Adipocyte (in vitro differentiated cells): Measurements from ENCODE around the gene PPP2R3C.
A peak's percentile ranks its signal among the peaks of the same experiment; 100 is the strongest.
"Not testable (repeated sequence)": the region's sequence is repeated elsewhere in the genome, so short reads cannot be mapped to it uniquely, and the experiment has no call there.

Experiments
- DNase-seq: peaks from one replicate; pipeline ENCODE4 v3.0.0-alpha.2; 2015; ENCODE audit warnings: low read depth
- H3K27me3 ChIP-seq: replicated peaks from 2 replicates; pipeline ENCODE4 v1.7.0; 2013; ENCODE audit warnings: mild to moderate bottlenecking, low read length, moderate library complexity; ENCODE audit not compliant: control insufficient read depth, insufficient read depth
- H3K36me3 ChIP-seq: 2 replicates; pipeline ENCODE4 v1.7.0; 2013; ENCODE audit warnings: low read length, mild to moderate bottlenecking, moderate library complexity; ENCODE audit not compliant: control insufficient read depth, insufficient read depth, severe bottlenecking
- H3K4me1 ChIP-seq: 2 replicates; pipeline ENCODE4 v1.7.0; 2013; ENCODE audit warnings: mild to moderate bottlenecking, low read length, moderate library complexity; ENCODE audit not compliant: control insufficient read depth, insufficient read depth
- H3K4me3 ChIP-seq: 2 replicates; pipeline ENCODE4 v1.7.0; 2013; ENCODE audit warnings: mild to moderate bottlenecking, low read length, moderate library complexity
- H3K9ac ChIP-seq: 2 replicates; pipeline ENCODE4 v1.7.0; 2013; ENCODE audit warnings: mild to moderate bottlenecking, low read length, moderate library complexity
- H3K9me3 ChIP-seq: 2 replicates; pipeline ENCODE4 v1.7.0; 2013; ENCODE audit warnings: mild to moderate bottlenecking, low read length, moderate library complexity; ENCODE audit not compliant: control insufficient read depth

PPP2R3C gene

DNA sequence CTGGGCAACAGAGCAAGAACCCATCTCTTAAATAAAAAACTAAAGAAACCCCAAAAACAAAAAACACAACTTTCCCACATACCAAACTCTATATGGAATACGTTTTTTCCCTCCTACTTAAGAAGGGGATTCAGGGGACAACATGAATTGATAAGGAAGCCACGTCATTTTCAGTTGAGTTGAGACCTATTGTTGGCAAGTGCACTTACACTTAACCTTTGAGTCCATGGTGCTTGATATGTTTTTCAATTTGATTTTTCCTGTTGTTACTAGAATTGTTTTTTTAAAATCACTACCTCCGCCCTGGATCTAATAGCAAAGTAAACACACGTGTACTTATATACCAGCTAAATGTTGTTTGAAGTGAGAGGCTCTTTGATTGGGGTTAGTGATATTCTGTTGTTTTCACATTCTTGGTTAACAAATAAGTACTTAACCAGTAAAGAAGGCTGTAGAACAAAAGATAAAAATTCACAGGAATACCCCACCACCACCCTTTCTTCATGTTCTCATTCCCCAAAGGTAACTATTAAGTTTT is 73.7 kb downstream of the PPP2R3C start:
- no peak for DNase-seq
- no peak overlapping the region for H3K9ac ChIP-seq
- H3K36me3 ChIP-seq = peaks cover 5% of the 10 kb centered on the region
- peak overlapping the region; percentile 96 for H3K4me3 ChIP-seq
- no peaks in the 10 kb centered on the region for H3K9me3 ChIP-seq
- peaks cover 31% of the 10 kb centered on the region for H3K4me1 ChIP-seq
- no peaks in the 10 kb centered on the region for H3K27me3 ChIP-seq

DNA sequence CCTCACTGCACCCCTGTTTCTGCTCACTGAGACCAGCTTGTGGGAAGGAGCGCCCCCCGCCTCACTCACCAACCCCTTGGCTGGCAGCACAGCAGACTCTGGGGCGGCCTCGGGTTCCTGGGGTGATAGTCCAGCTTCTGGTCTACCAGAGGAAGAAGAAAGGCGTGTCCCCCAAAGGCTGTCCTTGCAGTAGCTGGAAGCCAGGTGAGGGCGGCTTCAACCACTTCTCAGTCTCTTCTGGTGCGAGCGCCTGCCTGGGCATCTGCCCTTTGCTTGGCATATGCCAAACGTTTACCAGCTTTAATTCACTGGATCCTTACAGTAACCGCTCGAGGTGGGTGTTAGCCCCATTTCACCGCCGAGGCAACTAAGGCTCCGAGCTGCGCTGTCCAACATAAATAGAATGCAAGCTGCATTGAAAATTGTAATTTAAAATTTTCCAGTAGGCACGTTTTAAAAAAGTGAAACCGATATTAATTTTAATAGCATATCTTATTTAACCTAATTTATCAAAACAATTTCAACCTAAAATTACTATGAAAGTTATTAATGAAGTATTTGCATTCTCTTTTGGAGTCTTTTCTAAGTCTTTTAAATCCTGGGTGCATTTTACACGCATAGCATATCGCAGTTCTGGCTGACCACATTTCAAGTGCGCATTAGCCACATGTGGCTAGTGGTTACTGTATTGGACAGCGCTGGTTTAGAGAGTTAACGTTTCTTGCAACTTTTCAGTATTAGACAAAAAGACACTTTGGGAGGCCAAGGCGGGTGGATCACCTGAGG is 74.8 kb downstream of the PPP2R3C start:
- no peaks in the 10 kb centered on the region for H3K9me3 ChIP-seq
- no peaks in the 10 kb centered on the region for H3K36me3 ChIP-seq
- H3K4me3 ChIP-seq = peak overlapping the region; percentile 96
- no peak for DNase-seq
- H3K9ac ChIP-seq = peak overlapping the region; percentile 92
- peaks cover 31% of the 10 kb centered on the region for H3K4me1 ChIP-seq
- no peaks in the 10 kb centered on the region for H3K27me3 ChIP-seq

DNA sequence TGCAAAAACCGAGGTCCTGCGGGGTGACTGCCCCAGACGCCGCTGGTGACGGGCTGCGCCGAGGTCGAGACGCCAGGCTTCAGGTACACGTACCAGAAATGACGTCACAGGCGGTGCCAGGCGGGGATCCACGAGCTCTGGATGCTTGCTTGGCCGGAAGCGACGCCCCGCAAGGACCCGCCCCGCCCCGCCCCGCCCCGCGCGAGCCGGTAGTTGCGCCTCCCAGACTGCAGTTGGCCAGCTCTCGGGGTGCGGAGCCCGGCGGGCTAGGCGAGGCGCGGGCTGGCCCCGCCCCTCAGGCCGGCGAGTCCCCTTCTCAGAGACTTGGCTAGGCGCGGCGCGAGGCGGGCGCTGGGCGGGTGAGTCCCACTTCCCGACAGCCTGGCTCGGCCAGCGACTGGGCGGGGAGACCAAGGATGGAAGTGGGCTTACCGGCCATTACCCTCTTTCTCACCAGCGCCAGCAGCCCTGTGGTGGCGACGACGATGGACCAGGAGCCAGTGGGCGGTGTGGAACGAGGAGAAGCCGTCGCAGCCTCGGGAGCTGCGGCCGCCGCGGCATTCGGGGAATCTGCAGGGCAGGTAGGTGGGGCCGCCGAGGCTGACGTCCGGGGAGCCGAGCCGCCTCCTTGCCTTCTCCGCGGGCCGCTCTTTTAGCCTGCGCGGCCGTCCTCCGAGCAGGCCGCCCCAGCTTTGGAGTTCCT is 75.6 kb downstream of the PPP2R3C start, which contains the start of gene FAM177A1:
Gene FAM177A1, plus strand, starts transcription at position 225 of the 703 bp plus-strand sequence. Its CDS starts 192 bp downstream, at position 417.
- H3K27me3 ChIP-seq = no peaks in the 10 kb centered on the region
- H3K4me1 ChIP-seq = peaks cover 29% of the 10 kb centered on the region
- DNase-seq = peak; percentile 98
- H3K9ac ChIP-seq = peak within 1 kb of the TSS; percentile 93
- H3K9me3 ChIP-seq = no peaks in the 10 kb centered on the region
- H3K4me3 ChIP-seq = peak within 1 kb of the TSS; percentile 96
- H3K36me3 ChIP-seq = no peaks in the 10 kb centered on the region

DNA sequence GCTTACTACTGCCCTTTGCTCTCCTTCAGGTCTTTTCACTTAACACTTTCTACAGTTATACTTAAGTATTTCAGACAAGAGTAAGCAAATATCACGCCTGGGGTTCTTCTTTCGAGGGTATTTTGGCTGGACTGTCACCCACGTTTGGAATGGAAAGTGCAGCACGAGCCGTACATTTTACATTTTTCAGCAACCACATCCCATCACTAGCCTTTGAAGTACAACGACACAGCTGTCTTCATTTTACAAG is 76.1 kb downstream of the PPP2R3C start:
- Histone ChIP-seq H3K9me3 (no peaks in the 10 kb centered on the region), H3K4me3 (peak overlapping the region; percentile 96), H3K9ac (peak overlapping the region; percentile 93), H3K36me3 (no peaks in the 10 kb centered on the region), H3K27me3 (no peaks in the 10 kb centered on the region), H3K4me1 (peaks cover 24% of the 10 kb centered on the region)
- DNase-seq = no peak

DNA sequence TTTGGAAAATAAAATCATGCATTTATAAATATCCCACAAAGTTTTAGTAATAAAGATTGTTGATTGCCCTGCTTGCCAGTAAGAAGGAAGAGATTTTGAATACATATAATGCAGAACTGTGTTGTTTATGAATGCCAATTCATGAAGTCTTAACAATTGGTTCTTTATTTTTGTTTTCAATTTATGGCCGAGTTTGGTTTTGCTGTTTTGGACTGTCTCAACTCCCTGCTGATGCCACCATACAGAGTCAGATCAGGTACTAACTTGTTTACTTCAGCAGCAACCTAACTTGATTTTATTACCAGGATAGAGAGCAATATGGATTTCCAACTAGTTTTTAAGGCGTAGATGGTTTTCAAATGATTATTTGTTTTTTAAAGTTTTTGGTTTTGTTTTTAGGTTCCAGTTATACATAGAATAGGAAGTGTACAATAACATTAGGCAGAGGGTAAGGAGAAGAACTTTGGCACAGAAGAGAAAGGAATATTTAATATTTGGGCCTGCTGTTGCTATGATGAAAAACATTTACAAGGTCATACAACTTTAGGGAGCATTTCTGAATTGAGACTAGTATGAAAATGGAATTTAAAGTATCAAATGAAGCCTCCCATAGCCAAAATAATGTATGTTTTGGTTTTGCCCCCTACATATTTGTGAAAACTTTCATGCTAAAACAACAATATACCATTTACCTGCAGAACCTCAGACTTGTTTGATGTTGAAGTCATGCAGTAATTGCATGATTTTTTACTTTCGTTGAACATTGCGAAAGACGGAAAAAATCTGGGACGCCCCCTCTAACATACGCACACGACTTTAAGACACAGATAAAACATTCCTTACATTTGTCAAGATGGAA is 76.6 kb downstream of the PPP2R3C start:
- Histone ChIP-seq H3K9ac (peak overlapping the region; percentile 93), H3K9me3 (no peaks in the 10 kb centered on the region), H3K36me3 (no peaks in the 10 kb centered on the region)

DNA sequence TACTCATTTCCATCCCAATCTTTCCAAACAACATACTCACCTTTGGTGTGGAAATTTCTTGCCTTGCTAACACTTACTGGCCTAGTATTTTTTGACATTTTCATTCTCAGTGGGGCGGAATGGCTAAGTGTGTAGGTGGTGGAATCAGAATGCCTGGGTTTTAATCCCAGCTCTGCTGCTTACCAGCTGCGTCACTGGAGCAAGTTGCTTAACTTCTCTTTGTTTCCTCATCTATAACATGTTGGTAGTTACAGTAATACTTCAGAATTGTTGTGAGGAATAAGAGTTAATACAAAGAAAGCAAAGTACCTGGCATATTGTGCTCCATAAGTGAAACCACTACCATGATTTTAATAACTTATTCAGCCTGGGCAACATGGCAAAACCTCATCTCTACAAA is 78.7 kb downstream of the PPP2R3C start:
- H3K9ac ChIP-seq = no peak overlapping the region
- no peak overlapping the region for H3K4me3 ChIP-seq
- no peaks in the 10 kb centered on the region for H3K9me3 ChIP-seq
- H3K36me3 ChIP-seq = no peaks in the 10 kb centered on the region
- no peak for DNase-seq
- H3K4me1 ChIP-seq = peaks cover 16% of the 10 kb centered on the region
- H3K27me3 ChIP-seq = no peaks in the 10 kb centered on the region

More for the DNA sequence above, 76.6 kb downstream of the PPP2R3C start:
- peak overlapping the region; percentile 96 for H3K4me3 ChIP-seq
- peak; percentile 62 for DNase-seq
- no peaks in the 10 kb centered on the region for H3K27me3 ChIP-seq
- H3K4me1 ChIP-seq = peaks cover 18% of the 10 kb centered on the region

DNA sequence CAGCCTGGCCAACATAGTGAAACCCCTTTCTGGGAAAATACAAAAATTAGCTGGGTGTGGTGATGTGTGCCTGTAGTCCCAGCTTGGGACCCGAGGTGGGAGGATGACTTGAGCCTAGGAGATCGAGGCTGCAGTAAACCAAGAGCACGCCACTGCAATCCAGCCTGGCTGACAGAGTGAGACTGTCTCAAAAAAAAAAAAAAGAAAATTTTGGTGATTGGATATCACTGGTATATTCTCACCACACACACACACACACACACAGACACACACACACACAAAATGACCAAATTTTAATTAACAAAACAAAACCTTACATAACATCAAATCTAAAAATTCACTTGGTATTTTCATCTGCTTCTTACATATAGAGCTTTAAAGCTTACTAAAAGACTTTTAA is 79.2 kb downstream of the PPP2R3C start:
- H3K4me3 ChIP-seq = no peak overlapping the region
- H3K4me1 ChIP-seq = peaks cover 12% of the 10 kb centered on the region
- no peaks in the 10 kb centered on the region for H3K27me3 ChIP-seq
- H3K36me3 ChIP-seq = no peaks in the 10 kb centered on the region
- no peak overlapping the region for H3K9ac ChIP-seq
- H3K9me3 ChIP-seq = no peaks in the 10 kb centered on the region
- DNase-seq = no peak

DNA sequence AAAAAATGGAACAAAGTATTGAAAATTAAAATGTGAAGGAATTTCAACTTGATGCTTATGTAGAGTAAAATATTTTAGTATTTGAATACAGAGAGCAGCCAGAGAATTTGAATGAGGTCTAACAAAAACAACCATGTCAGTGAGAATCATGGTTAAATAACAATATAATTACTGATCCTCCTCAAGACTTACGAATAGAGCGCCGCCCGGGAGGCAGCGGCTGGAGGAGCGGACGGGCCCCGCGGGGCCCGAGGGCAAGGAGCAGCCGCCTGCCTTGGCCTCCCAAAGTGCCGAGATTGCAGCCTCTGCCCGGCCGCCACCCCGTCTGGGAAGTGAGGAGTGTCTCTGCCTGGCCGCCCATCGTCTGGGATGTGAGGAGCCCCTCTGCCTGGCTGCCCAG is 83.5 kb downstream of the PPP2R3C start:
- H3K4me3 ChIP-seq, H3K4me1 ChIP-seq, H3K9ac ChIP-seq, H3K9me3 ChIP-seq, H3K36me3 ChIP-seq, DNase-seq, H3K27me3 ChIP-seq: not testable (repeated sequence)
